NCI-H748 treated with DMSO at 0.1 percent for 48 hours (cell line): ENCODE data around the gene ACACA.

Experiments
- DNase-seq: peaks from one replicate; lab custom pipeline; 2025; lab: John Stamatoyannopoulos, UW

The ACACA gene

GRCh38 chr17:37133136-37133535 lies 273.5 kb downstream of the ACACA start:
- no peak for DNase-seq

- DNase-seq = no peak
These were observed 274.7 kb downstream of the ACACA start for GRCh38 chr17:37131669-37132611.

- no peak for DNase-seq
These were observed 275.6 kb downstream of the ACACA start for GRCh38 chr17:37130984-37131446.

GRCh38 chr17:37124821-37125173 lies 281.8 kb downstream of the ACACA start:
- DNase-seq = no peak

GRCh38 chr17:37123941-37124820 lies 282.5 kb downstream of the ACACA start:
- DNase-seq = no peak

- DNase-seq = no peak
These were observed 283.2 kb downstream of the ACACA start for GRCh38 chr17:37123386-37123785.

- no peak for DNase-seq
These were observed 285.0 kb downstream of the ACACA start for GRCh38 chr17:37121616-37122015.

GRCh38 chr17:37118366-37119137 lies 288.1 kb downstream of the ACACA start:
- DNase-seq = no peak

GRCh38 chr17:37117373-37118142 lies 289.1 kb downstream of the ACACA start:
- no peak for DNase-seq

GRCh38 chr17:37116671-37117185 lies 289.9 kb downstream of the ACACA start:
- no peak for DNase-seq

- no peak for DNase-seq
These were observed 295.3 kb downstream of the ACACA start for GRCh38 chr17:37111329-37111728.

GRCh38 chr17:37110746-37111145 lies 295.9 kb downstream of the ACACA start:
- DNase-seq = no peak

- no peak for DNase-seq
These were observed 296.6 kb downstream of the ACACA start for GRCh38 chr17:37109731-37110710.

- no peak for DNase-seq
These were observed 297.5 kb downstream of the ACACA start for GRCh38 chr17:37109106-37109505.

- no peak for DNase-seq
These were observed 299.1 kb downstream of the ACACA start for GRCh38 chr17:37107406-37108083.

GRCh38 chr17:37106049-37106448 lies 300.6 kb downstream of the ACACA start:
- no peak for DNase-seq

- no peak for DNase-seq
These were observed 303.4 kb downstream of the ACACA start for GRCh38 chr17:37103231-37103630.

- no peak for DNase-seq
These were observed 305.3 kb downstream of the ACACA start for GRCh38 chr17:37101306-37101705.

- no peak for DNase-seq
These were observed 306.4 kb downstream of the ACACA start for GRCh38 chr17:37100231-37100630.
